Rectal smooth muscle tissue (tissue), 1 donor: ENCODE measurements around the gene CAPN5.

ENCODE experiments used
- H3K27ac ChIP-seq: one replicate; pipeline ENCODE4 v1.7.0; 2013; ENCODE audit warnings: low read depth, low read length, inconsistent platforms
- H3K27me3 ChIP-seq: one replicate; pipeline ENCODE4 v1.7.0; 2013; ENCODE audit warnings: low read length; ENCODE audit not compliant: control insufficient read depth, insufficient read depth
- H3K36me3 ChIP-seq: one replicate; pipeline ENCODE4 v1.7.0; 2013; ENCODE audit warnings: low read length; ENCODE audit not compliant: control insufficient read depth, insufficient read depth
- H3K4me1 ChIP-seq: one replicate; pipeline ENCODE4 v1.7.0; 2013; ENCODE audit warnings: low read length; ENCODE audit not compliant: control insufficient read depth, insufficient read depth
- H3K4me3 ChIP-seq: one replicate; pipeline ENCODE4 v1.7.0; 2013; ENCODE audit warnings: low read length
- H3K9ac ChIP-seq: one replicate; pipeline ENCODE4 v1.7.0; 2013; ENCODE audit warnings: low read length

The CAPN5 gene

DNA sequence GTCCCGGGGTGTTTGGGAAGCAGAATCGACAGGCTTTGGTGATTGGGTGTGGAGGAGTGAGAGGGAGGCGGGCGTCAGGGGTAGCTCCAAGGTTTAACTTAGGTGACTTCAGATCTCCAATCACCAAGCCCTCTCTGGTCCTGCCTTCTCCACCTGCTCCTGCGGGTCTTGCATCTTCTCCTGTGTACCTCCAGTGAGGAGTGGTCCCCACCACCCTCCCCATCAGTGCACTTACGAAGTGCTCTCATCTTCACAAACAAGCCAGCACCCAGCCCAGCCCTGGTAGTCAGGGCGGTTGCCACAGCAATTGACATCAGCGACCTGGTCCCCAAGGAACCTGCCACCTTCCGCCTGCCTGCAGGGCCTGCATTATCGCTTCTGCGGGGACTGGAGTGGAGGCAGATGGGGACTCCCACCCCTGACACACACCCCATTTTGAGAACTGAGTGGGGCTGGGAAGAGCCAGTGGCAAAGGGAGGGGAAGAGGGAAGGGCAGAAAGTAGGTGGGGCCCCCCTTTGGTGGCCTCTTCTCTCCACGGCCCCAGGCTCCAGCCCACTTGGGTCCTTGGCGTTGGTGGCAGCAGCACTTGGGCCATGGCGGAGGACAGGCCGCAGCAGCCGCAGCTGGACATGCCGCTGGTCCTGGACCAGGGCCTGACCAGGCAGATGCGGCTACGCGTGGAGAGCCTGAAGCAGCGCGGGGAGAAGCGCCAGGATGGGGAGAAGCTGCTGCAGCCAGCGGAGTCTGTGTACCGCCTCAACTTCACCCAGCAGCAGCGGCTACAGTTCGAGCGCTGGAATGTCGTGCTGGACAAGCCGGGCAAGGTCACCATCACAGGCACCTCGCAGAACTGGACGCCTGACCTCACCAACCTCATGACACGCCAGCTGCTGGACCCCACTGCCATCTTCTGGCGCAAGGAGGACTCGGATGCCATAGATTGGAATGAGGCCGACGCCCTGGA, 35.8 kb downstream of the CAPN5 start, which contains the start of gene OMP:
TSS of gene OMP (plus strand) at position 595 of the 965 bp plus-strand sequence. CDS start at position 595, 0 bp downstream.
- H3K9ac ChIP-seq = no peak within 1 kb of the TSS
- H3K27me3 ChIP-seq = no peaks in the 10 kb centered on the region
- H3K4me3 ChIP-seq = no peak within 1 kb of the TSS
- no peaks in the 10 kb centered on the region for H3K36me3 ChIP-seq
- H3K27ac ChIP-seq = no peak within 1 kb of the TSS
- H3K4me1 ChIP-seq = no peaks in the 10 kb centered on the region

DNA sequence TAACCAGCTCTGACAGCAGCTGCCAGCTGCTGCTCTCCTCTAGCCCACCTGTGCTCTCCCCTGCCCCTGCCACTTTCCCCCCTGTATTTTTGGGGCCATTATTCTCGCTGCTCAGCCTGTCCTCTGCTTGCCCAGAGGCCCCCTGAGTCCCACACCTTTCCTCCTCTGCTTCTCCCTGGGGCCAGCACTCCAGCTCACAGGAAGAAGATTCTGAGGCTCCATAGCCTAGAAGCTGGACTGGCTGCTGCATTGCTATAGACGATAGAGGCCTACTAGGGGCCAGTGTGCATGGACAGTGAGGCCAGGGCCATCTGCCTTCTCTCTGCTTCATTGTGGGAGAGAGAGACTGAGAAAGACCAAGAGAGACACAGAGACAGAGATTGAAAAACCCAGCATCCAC, 36.5 kb downstream of the CAPN5 start:
- Histone ChIP-seq H3K4me3 (no peak overlapping the region), H3K36me3 (no peaks in the 10 kb centered on the region), H3K27ac (no peak overlapping the region), H3K4me1 (peaks cover 2% of the 10 kb centered on the region), H3K27me3 (no peaks in the 10 kb centered on the region), H3K9ac (no peak overlapping the region)

DNA sequence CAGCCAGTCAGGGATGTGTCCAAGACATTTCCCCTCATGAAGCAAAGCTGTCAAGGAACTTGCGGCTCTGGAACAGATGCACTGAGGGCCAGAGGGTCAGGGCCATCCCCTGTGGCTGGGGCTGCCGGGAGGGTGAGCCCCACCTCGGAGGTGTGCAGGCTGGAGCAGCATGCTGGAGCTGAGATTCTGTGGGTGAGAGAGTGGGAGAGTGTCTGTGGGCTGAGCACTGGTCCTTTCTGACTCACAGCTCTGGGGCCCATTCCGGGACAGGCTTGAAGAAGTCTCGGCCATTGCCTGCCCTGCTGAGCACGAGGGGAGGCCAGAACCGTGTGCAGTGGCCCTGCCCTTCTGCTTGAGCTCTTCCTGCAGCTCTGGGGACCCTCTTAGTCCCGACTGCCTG, 38.0 kb downstream of the CAPN5 start:
- H3K36me3 ChIP-seq = no peaks in the 10 kb centered on the region
- H3K27ac ChIP-seq = no peak overlapping the region
- no peak overlapping the region for H3K9ac ChIP-seq
- H3K27me3 ChIP-seq = no peaks in the 10 kb centered on the region
- H3K4me3 ChIP-seq = no peak overlapping the region
- peaks cover 2% of the 10 kb centered on the region for H3K4me1 ChIP-seq

DNA sequence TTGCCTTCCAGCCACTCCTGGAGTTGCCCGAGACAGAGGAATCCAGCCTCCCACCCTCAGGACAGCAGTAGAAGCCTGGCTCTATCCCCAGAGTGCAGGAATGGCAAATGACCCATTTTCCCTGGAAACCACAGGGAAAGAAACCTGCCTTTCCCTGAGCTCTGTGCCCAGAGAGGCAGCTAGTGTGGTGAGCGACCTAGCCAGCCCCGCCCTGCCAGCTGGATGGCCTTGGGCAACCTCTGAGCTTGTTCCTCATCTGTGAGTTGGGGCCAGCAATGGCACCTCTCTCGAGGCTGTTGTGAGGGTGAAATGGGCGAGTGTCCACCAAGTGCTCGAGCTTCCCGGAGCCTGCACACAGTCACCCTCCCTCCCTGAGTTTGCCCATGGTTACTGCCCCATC, 39.5 kb downstream of the CAPN5 start:
- Histone ChIP-seq H3K4me1 (peaks cover 2% of the 10 kb centered on the region), H3K4me3 (no peak overlapping the region), H3K36me3 (no peaks in the 10 kb centered on the region), H3K27me3 (no peaks in the 10 kb centered on the region), H3K27ac (no peak overlapping the region), H3K9ac (no peak overlapping the region)

DNA sequence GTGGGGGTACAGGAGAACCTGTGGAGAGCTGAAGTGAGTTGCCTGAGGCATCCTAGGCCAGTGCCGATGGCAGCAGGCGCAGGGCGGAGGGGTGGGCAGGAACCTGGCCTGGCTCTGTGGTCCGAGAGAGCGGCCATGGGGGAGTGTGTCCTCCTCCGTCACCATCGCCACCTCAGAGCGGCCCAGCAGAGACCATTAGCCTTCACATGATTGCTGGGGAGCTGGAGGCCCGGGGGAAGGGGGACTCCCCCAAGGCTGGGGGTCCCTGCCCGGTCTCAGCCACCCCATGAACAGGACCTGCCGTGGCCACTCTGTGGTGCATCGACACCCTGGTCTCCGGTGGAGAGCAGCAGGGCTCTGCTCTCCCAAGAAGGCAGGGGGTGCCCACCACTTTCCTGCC, 40.0 kb downstream of the CAPN5 start:
- Histone ChIP-seq H3K4me1 (peaks cover 2% of the 10 kb centered on the region), H3K9ac (no peak overlapping the region), H3K36me3 (no peaks in the 10 kb centered on the region)

DNA sequence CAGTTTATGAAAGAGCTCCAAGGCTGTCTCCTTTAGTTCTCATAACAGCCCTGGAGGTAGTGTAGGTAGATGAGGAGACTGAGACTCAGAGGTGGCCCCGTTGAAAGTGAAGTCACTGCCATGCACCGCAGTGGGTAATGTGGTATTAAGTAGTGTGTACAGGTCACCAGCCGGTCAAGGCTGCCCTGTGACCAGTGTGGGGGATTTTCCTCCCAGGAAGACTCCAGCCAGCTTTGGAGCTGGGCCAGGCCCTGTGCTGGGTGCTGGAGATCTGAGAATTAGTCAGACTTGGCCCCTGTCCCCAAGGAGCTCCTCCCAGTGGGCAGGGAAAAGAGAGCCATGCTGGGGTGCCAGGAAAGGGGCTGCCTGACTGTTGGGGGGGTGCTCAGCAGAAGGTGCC, 41.2 kb downstream of the CAPN5 start:
- Histone ChIP-seq H3K36me3 (no peaks in the 10 kb centered on the region), H3K4me3 (peak overlapping the region; percentile 2), H3K4me1 (peaks cover 2% of the 10 kb centered on the region), H3K27me3 (no peaks in the 10 kb centered on the region), H3K27ac (peak overlapping the region; percentile 17), H3K9ac (no peak overlapping the region)

More for the DNA sequence above, 40.0 kb downstream of the CAPN5 start:
- Histone ChIP-seq H3K27ac (no peak overlapping the region), H3K4me3 (no peak overlapping the region), H3K27me3 (no peaks in the 10 kb centered on the region)

DNA sequence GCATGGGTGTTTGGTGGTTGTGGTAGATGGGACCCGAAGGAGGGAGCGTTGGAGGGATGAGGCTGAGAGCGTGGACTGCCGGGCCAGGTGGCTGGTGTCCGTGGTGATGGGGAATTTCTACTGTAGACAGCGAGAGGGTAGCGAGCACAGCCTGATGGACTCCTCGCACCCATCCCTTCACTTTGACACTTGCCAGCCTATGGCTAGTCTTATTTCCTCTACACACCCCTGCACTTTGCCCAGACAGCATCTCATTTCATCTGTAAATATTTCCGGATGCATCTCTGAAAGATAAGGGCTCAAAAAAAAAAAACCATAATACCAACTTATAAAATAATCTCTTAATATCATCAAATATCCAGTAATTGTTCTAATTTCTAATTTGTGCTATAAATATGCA, 41.7 kb downstream of the CAPN5 start:
- H3K27ac ChIP-seq = no peak overlapping the region
- peaks cover 2% of the 10 kb centered on the region for H3K4me1 ChIP-seq
- no peaks in the 10 kb centered on the region for H3K36me3 ChIP-seq
- no peaks in the 10 kb centered on the region for H3K27me3 ChIP-seq
- no peak overlapping the region for H3K9ac ChIP-seq
- peak overlapping the region; percentile 2 for H3K4me3 ChIP-seq

DNA sequence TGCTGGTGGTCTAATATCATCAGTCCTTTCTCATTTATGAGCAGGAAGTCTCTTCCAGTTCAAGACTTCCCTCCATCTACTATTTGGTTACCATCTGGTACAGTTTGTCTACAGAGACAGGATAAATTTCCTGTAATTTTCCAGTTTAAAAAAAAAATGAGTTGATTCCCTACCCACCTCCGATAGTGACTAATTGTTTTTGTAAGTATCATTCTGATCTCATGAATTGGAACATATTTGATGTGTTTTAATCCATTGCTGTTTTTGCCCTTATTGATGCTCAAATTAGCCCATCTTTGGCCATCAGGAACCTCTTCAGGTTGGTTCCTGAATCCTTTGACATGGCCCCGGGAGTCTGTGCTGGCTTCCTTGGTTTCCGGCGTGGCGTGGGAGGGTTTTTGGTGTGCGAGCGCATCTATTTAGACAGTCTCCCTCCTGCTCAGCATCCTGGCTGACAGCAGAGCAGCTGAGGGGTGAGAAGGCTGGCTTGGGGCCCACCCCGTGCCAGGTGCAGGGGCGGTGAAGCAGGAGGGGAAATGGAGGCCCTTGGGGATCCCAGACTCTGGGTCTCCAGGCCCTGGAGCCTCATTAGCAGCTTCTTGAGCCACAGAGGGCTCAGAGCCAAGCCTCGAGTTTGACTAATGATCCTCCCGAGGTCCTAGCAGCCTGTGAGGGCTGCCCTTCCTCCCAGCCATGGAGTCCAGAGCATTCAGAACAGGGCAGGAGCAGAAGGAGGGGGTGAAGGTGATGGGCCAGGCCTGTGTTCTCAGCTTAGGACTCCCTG, 42.7 kb downstream of the CAPN5 start:
- Histone ChIP-seq H3K4me3 (no peak overlapping the region), H3K4me1 (peaks cover 2% of the 10 kb centered on the region), H3K9ac (no peak overlapping the region), H3K27me3 (no peaks in the 10 kb centered on the region), H3K27ac (no peak overlapping the region), H3K36me3 (peaks cover 2% of the 10 kb centered on the region)

DNA sequence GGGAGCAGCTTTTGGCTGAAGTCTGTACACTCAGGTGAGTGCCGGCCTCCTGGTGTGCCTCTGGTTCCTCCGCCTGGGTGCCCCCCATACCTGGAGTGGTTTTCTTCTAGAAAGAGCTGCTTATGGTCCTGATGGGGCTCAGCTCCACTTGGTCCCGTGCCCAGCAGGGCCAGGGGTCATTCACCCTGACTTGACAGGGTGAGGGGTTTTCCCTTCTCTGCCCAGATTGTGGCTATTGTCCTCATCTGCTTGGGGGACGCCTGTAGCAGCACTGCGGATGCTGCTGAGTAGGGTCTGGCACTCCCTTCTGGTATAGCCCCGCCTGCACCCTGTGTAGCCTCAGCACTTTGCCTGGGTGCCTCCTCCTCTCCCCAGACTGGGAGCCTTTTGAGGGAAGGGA, 44.1 kb downstream of the CAPN5 start:
- Histone ChIP-seq H3K27me3 (no peaks in the 10 kb centered on the region), H3K36me3 (peaks cover 9% of the 10 kb centered on the region), H3K27ac (no peak overlapping the region), H3K4me1 (peaks cover 2% of the 10 kb centered on the region), H3K9ac (no peak overlapping the region), H3K4me3 (no peak overlapping the region)

DNA sequence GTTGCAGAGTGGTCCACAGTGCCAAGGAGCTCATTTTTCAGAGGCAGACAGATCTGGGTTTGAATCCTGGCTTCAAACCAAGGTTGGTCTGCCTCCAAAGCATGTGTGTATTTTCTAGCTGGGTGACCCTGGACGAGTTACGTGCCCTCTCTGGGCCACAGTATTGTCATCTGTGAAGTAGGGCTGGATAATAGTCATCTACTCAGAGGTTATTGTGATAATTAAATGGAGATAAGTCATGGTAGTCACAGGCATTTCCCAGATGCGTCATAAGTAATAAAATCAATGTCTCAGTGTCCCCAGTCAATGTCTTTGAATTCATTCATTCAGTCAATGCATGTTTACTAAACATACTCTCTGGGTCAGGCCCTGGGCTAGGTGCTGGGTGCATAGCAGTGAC, 44.5 kb downstream of the CAPN5 start:
- no peaks in the 10 kb centered on the region for H3K27me3 ChIP-seq
- no peak overlapping the region for H3K4me3 ChIP-seq
- no peak overlapping the region for H3K27ac ChIP-seq

DNA sequence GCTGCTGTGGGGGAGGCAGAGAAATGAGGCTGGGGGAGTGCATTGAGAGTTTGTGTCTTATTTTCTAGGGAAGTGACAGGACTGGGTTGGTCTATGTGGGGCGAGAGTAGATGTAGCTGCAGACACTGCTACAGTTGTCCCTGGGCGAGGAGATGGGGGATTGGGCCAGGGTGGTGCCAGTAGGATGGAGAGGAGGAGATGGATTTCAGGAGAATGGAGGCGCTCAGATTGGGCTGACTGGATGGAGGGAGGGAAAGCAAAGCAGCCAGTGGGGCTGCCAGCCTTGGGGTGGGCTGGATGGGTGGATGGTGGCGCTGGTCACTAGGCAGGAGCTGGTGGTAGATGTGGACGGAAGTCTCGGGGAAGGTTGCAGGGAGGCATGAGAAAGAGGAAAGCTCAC, 45.2 kb downstream of the CAPN5 start:
- no peaks in the 10 kb centered on the region for H3K27me3 ChIP-seq
- H3K4me3 ChIP-seq = no peak overlapping the region
- H3K4me1 ChIP-seq = peaks cover 2% of the 10 kb centered on the region
- H3K36me3 ChIP-seq = peaks cover 9% of the 10 kb centered on the region
- no peak overlapping the region for H3K9ac ChIP-seq
- H3K27ac ChIP-seq = no peak overlapping the region

More for the DNA sequence above, 44.5 kb downstream of the CAPN5 start:
- H3K9ac ChIP-seq = no peak overlapping the region
- peaks cover 2% of the 10 kb centered on the region for H3K4me1 ChIP-seq
- peaks cover 9% of the 10 kb centered on the region for H3K36me3 ChIP-seq

DNA sequence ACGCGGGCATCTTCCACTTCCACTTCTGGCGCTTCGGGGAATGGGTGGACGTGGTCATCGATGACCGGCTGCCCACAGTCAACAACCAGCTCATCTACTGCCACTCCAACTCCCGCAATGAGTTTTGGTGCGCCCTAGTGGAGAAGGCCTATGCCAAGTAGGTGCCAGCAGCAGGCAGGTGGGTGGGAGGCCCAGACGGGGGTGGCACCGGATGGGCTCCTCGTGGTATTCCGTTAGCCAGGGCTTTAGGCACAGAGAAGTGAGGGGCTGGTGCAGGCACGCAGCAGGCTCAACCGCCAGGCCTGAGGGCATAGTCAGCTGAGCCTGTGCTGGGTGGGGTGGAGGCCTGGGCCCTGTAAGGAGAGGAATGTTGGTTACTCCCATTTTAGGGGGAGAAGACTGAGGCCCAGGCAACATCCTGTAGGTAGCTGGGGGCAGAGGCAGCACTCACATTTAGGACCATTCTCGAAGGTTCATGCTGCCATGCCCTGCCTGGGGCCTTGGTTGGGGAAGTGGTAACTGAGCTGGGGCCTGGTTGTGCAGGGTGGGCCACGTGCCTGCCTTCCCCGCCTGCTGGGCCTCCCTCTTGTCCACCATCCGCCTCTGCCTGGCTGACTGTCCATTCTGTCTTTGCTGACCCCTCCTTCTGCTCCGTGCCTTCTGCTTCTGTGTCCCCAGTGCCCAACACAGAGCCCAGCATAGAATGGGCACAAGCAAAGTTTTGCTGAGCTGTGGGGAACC, 46.0 kb downstream of the CAPN5 start:
- H3K9ac ChIP-seq = no peak overlapping the region
- H3K36me3 ChIP-seq = peaks cover 9% of the 10 kb centered on the region
- no peaks in the 10 kb centered on the region for H3K27me3 ChIP-seq
- H3K4me3 ChIP-seq = no peak overlapping the region
- H3K4me1 ChIP-seq = peaks cover 2% of the 10 kb centered on the region
- H3K27ac ChIP-seq = no peak overlapping the region
